Type B pancreatic cell (in vitro differentiated cells): ENCODE results near the gene EGFLAM. TPM values are rescaled to one million over a fixed set of nuclear protein-coding genes. Genes with fewer than 3 reads are reported as not detected.

Experiments
- DNase-seq: peaks from one replicate; pipeline ENCODE4 v3.0.0; 2021; ENCODE audit warnings: mixed read lengths; ENCODE audit not compliant: unreplicated experiment; ENCODE audit errors: extremely low spot score
- H3K27ac Mint-ChIP-seq: 2 replicates; pipeline ENCODE4 v1.8.0; 2021; ENCODE audit warnings: mild to moderate bottlenecking, mixed read lengths
- H3K27me3 Mint-ChIP-seq: 2 replicates; pipeline ENCODE4 v1.8.0; 2021; ENCODE audit warnings: mixed read lengths
- H3K36me3 Mint-ChIP-seq: 2 replicates; pipeline ENCODE4 v1.8.0; 2021; ENCODE audit warnings: mixed read lengths
- H3K4me1 Mint-ChIP-seq: one replicate; pipeline ENCODE4 v1.8.0; 2021; ENCODE audit warnings: mixed read lengths; ENCODE audit not compliant: unreplicated experiment
- H3K4me3 Mint-ChIP-seq: 2 replicates; pipeline ENCODE4 v1.8.0; 2021; ENCODE audit warnings: mild to moderate bottlenecking, mixed read lengths
- H3K9me3 Mint-ChIP-seq: 2 replicates; pipeline ENCODE4 v1.8.0; 2021; ENCODE audit warnings: mixed read lengths
- CTCF ChIP-seq: fragments of 200-600 bp; sonication (generic); conservative IDR thresholded peaks from 2 replicates; pipeline ENCODE4 v1.5.0; 2021; ENCODE audit warnings: antibody characterized with exemption, mild to moderate bottlenecking
- total RNA-seq: library from RNA; stranded (reverse); gene quantifications from 2 replicates; pipeline ENCODE4 v1.2.1, GENCODE V29; 2021; ENCODE audit warnings: low replicate concordance

EGFLAM gene
- total RNA-seq, 1 donor from 2014 or later = 4.8 TPM

- DNase-seq = no peak
- no peak for TF ChIP-seq CTCF
- H3K27me3 Mint-ChIP-seq = peaks cover 26% of the 10 kb centered on the region
- H3K4me1 Mint-ChIP-seq = peaks cover 10% of the 10 kb centered on the region
- H3K4me3 Mint-ChIP-seq = no peak overlapping the region
- H3K9me3 Mint-ChIP-seq = no peaks in the 10 kb centered on the region
- H3K36me3 Mint-ChIP-seq = no peaks in the 10 kb centered on the region
- no peak overlapping the region for H3K27ac Mint-ChIP-seq
Observed at GRCh38 chr5:38241655-38242054, 16.7 kb upstream of the EGFLAM start.

GRCh38 chr5:38245307-38245706, 13.1 kb upstream of the EGFLAM start:
- H3K4me1 Mint-ChIP-seq = no peaks in the 10 kb centered on the region
- no peaks in the 10 kb centered on the region for H3K36me3 Mint-ChIP-seq
- TF ChIP-seq CTCF = no peak
- peaks cover 41% of the 10 kb centered on the region for H3K27me3 Mint-ChIP-seq
- H3K4me3 Mint-ChIP-seq = no peak overlapping the region
- DNase-seq = no peak
- H3K27ac Mint-ChIP-seq = no peak overlapping the region
- no peaks in the 10 kb centered on the region for H3K9me3 Mint-ChIP-seq

- H3K27me3 Mint-ChIP-seq = peaks cover 52% of the 10 kb centered on the region
- no peak overlapping the region for H3K4me3 Mint-ChIP-seq
- H3K4me1 Mint-ChIP-seq = no peaks in the 10 kb centered on the region
- no peaks in the 10 kb centered on the region for H3K36me3 Mint-ChIP-seq
- H3K9me3 Mint-ChIP-seq = no peaks in the 10 kb centered on the region
- H3K27ac Mint-ChIP-seq = no peak overlapping the region
- no peak for TF ChIP-seq CTCF
- DNase-seq = no peak
Observed at GRCh38 chr5:38249301-38249700, 9.1 kb upstream of the EGFLAM start.

GRCh38 chr5:38249812-38250211, 8.5 kb upstream of the EGFLAM start:
- DNase-seq = no peak
- no peak for TF ChIP-seq CTCF
- H3K36me3 Mint-ChIP-seq = no peaks in the 10 kb centered on the region
- no peaks in the 10 kb centered on the region for H3K9me3 Mint-ChIP-seq
- no peak overlapping the region for H3K4me3 Mint-ChIP-seq
- H3K27me3 Mint-ChIP-seq = peaks cover 57% of the 10 kb centered on the region
- H3K4me1 Mint-ChIP-seq = no peaks in the 10 kb centered on the region
- no peak overlapping the region for H3K27ac Mint-ChIP-seq

- no peak for DNase-seq
- H3K9me3 Mint-ChIP-seq = no peaks in the 10 kb centered on the region
- no peak overlapping the region for H3K27ac Mint-ChIP-seq
- H3K4me3 Mint-ChIP-seq = no peak overlapping the region
- TF ChIP-seq CTCF = no peak
- no peaks in the 10 kb centered on the region for H3K36me3 Mint-ChIP-seq
- H3K27me3 Mint-ChIP-seq = peaks cover 62% of the 10 kb centered on the region
- no peaks in the 10 kb centered on the region for H3K4me1 Mint-ChIP-seq
Observed at GRCh38 chr5:38250763-38251448, 7.5 kb upstream of the EGFLAM start.

- H3K4me1 Mint-ChIP-seq = peaks cover 13% of the 10 kb centered on the region
- H3K36me3 Mint-ChIP-seq = no peaks in the 10 kb centered on the region
- H3K9me3 Mint-ChIP-seq = no peaks in the 10 kb centered on the region
- no peak for DNase-seq
- TF ChIP-seq CTCF = no peak
- no peak overlapping the region for H3K4me3 Mint-ChIP-seq
- H3K27ac Mint-ChIP-seq = no peak overlapping the region
- H3K27me3 Mint-ChIP-seq = peaks cover 82% of the 10 kb centered on the region
Observed at GRCh38 chr5:38253759-38254158, 4.6 kb upstream of the EGFLAM start.
